ENCODE data around the gene BMI1. TPM values are rescaled to one million over a fixed set of nuclear protein-coding genes. Genes with fewer than 3 reads are reported as not detected.
"Not testable (repeated sequence)": the region's sequence is repeated elsewhere in the genome, so short reads cannot be mapped to it uniquely, and the experiment has no call there.

Gene BMI1
- total and polyA plus RNA-seq, 2 experiments from 2014 or later = 25.5 to 59.8 TPM

DNA sequence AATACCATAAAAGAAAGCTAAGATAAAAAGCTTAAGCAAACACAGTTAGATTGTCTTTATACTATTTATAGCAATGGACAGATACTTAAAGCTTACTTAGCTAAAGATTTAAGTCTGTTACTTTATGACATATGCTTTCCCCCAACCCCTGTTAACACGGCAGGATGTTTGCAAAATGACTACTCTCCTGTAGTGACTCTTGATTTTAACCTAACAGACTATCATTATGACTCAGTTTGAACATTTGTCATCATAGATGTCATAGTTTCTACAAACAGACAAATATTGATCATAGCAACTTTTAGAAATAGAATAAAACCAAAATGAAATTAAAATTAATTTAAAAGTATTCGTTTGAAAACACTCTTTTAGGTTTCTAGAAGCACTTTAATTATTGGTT lies 12.5 kb upstream of the BMI1 start:
- no peaks in the 10 kb centered on the region for H3K79me2 ChIP-seq
- no peak overlapping the region for H3K4me3 ChIP-seq
- no peak for DNase-seq (ENCODE audit: low spot score)
- 65% methylated on average over 2 of the region's 2 CpGs for WGBS (ENCODE audit: low lambda C conversion rate, missing lambda C conversion rate)
- no peaks in the 10 kb centered on the region for H3K9me3 ChIP-seq (ENCODE audit: low read depth)
- no peaks in the 10 kb centered on the region for H4K20me1 ChIP-seq (ENCODE audit: insufficient read depth, poor library complexity, severe bottlenecking)
- H3K4me1 ChIP-seq (ENCODE audit: insufficient read depth) = no peaks in the 10 kb centered on the region
- no peak overlapping the region for H3K27ac ChIP-seq
- H3K4me2 ChIP-seq = no peak overlapping the region
- H3K9me2 ChIP-seq (replicated peaks; ENCODE audit: insufficient read depth) = no peaks in the 10 kb centered on the region
- H3K36me3 ChIP-seq (replicated peaks; ENCODE audit: insufficient read depth, low read depth) = no peaks in the 10 kb centered on the region
- no peak overlapping the region for H2AFZ ChIP-seq
- TF ChIP-seq CTCF (IDR thresholded peaks at IDR 0.05; ENCODE audit: poor library complexity) = no peak
- TF ChIP-seq EZH2 (IDR thresholded peaks at IDR 0.05; ENCODE audit: borderline replicate concordance) = no peak
- no peak for TF ChIP-seq EZH2phosphoT487 (IDR thresholded peaks at IDR 0.05; ENCODE audit: low read depth, severe bottlenecking, unreplicated experiment)
- peaks cover 6% of the 10 kb centered on the region for H3K27me3 ChIP-seq

GRCh38 chr10:22309180-22310000 lies 11.5 kb upstream of the BMI1 start:
- Histone ChIP-seq H3K79me2 (no peaks in the 10 kb centered on the region), H3K4me1 (ENCODE audit: insufficient read depth) (no peaks in the 10 kb centered on the region), H3K27me3 (peaks cover 6% of the 10 kb centered on the region), H3K4me2 (no peak overlapping the region), H3K4me3 (no peak overlapping the region), H2AFZ (no peak overlapping the region), H3K9me2 (replicated peaks; ENCODE audit: insufficient read depth) (no peaks in the 10 kb centered on the region), H4K20me1 (ENCODE audit: insufficient read depth, poor library complexity, severe bottlenecking) (no peaks in the 10 kb centered on the region), H3K9me3 (ENCODE audit: low read depth) (no peaks in the 10 kb centered on the region), H3K27ac (no peak overlapping the region), H3K36me3 (replicated peaks; ENCODE audit: insufficient read depth, low read depth) (no peaks in the 10 kb centered on the region)
- DNase-seq (ENCODE audit: low spot score) = no peak
- 87% methylated on average over 4 of the region's 4 CpGs for WGBS (ENCODE audit: low lambda C conversion rate, missing lambda C conversion rate)
- no peak for TF ChIP-seq EZH2 (IDR thresholded peaks at IDR 0.05; ENCODE audit: borderline replicate concordance)
- no peak for TF ChIP-seq CTCF (IDR thresholded peaks at IDR 0.05; ENCODE audit: poor library complexity)
- TF ChIP-seq EZH2phosphoT487 (IDR thresholded peaks at IDR 0.05; ENCODE audit: low read depth, severe bottlenecking, unreplicated experiment) = no peak

GRCh38 chr10:22310012-22310411 lies 10.9 kb upstream of the BMI1 start:
- H3K4me3 ChIP-seq; H3K27ac ChIP-seq; H3K4me2 ChIP-seq; H2AFZ ChIP-seq; H3K9me3 ChIP-seq (ENCODE audit: low read depth); H4K20me1 ChIP-seq (ENCODE audit: insufficient read depth, poor library complexity, severe bottlenecking); H3K4me1 ChIP-seq (ENCODE audit: insufficient read depth); H3K9me2 ChIP-seq (replicated peaks; ENCODE audit: insufficient read depth); H3K36me3 ChIP-seq (replicated peaks; ENCODE audit: insufficient read depth, low read depth); H3K27me3 ChIP-seq; DNase-seq (ENCODE audit: low spot score); H3K79me2 ChIP-seq: not testable (repeated sequence)
- WGBS (ENCODE audit: low lambda C conversion rate, missing lambda C conversion rate) = 97% methylated on average over 10 of the region's 10 CpGs

GRCh38 chr10:22310928-22311327 lies 10.0 kb upstream of the BMI1 start:
- H3K27me3 ChIP-seq = peaks cover 6% of the 10 kb centered on the region
- no peak overlapping the region for H3K27ac ChIP-seq
- no peak overlapping the region for H3K4me3 ChIP-seq
- H3K4me2 ChIP-seq = no peak overlapping the region
- no peak for TF ChIP-seq CTCF (IDR thresholded peaks at IDR 0.05; ENCODE audit: poor library complexity)
- no peak for DNase-seq (ENCODE audit: low spot score)
- H2AFZ ChIP-seq = no peak overlapping the region
- no peaks in the 10 kb centered on the region for H3K36me3 ChIP-seq (replicated peaks; ENCODE audit: insufficient read depth, low read depth)
- H3K4me1 ChIP-seq (ENCODE audit: insufficient read depth) = peaks cover 6% of the 10 kb centered on the region
- H3K9me3 ChIP-seq (ENCODE audit: low read depth) = no peaks in the 10 kb centered on the region
- no peaks in the 10 kb centered on the region for H3K79me2 ChIP-seq
- no peaks in the 10 kb centered on the region for H4K20me1 ChIP-seq (ENCODE audit: insufficient read depth, poor library complexity, severe bottlenecking)
- no peaks in the 10 kb centered on the region for H3K9me2 ChIP-seq (replicated peaks; ENCODE audit: insufficient read depth)
